CD1c-positive myeloid dendritic cell (primary cell): Measurements from ENCODE around the gene CCDC9B.

ENCODE experiments used
- DNase-seq: peaks from one replicate; pipeline ENCODE4 v3.0.0-alpha.2; 2016; ENCODE audit errors: extremely low spot score

The CCDC9B gene

DNA sequence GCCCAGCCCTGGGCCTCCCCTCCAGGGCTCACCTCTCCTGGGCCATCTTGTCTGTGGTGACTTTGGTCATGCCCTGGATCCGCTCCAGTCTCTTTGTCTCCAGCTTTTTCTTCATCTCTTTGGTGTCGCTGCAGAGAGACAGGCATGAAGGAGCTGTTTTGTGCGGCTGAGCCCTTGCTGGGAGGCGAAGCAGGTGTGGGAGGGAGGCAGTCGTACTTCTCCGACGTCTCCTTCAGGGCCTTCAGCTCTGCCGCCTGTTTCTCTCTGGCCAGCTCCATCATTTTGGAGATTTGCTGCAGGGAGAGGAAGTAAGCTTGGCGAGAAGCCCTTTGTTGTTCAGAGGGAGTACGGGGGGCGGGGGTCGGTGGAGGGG lies 50.2 kb downstream of the CCDC9B start:
- DNase-seq = no peak

- DNase-seq = no peak
Observed at GRCh38 chr15:40289140-40289775, 51.5 kb downstream of the CCDC9B start.

DNA sequence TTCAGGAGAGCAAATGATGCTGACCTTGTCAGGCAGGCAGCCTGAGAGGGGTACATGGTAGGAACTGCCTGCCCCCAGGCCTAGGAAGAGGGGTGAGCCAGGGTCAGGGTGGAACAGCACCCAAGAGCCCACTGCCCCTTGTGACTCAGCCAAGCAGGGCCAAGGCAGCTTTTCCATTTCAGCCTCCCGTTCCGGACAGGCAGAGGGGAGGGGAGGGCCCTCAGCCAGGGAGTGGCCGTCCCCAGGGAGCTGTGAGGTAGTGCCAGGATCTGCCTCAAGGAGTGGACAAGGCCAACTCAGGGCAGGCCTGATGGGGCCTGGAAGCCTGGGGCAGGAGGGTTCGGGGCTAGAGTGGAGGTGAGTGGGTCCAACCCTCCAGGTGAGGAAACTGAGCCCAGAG lies 52.8 kb downstream of the CCDC9B start:
- no peak for DNase-seq

DNA sequence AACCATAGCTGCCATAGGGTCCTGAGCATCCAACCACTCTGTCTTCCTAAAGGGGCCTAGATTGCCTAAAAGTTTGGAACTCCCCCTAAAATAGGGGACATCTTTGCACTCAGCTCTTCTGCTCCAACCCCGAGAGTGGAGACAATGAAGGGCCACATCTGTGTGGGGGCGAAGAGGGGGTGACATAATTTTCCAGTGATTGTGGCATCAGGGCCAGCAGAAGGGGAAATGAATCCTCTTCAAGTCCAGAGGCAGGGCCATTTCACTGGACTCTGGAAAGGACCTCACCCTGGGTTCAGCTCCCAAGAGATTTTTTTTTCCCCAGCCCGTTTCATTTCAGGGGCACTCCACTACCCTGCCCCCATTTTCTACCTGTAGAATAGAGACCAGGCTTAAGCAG lies 53.2 kb downstream of the CCDC9B start:
- DNase-seq = peak; percentile 50

DNA sequence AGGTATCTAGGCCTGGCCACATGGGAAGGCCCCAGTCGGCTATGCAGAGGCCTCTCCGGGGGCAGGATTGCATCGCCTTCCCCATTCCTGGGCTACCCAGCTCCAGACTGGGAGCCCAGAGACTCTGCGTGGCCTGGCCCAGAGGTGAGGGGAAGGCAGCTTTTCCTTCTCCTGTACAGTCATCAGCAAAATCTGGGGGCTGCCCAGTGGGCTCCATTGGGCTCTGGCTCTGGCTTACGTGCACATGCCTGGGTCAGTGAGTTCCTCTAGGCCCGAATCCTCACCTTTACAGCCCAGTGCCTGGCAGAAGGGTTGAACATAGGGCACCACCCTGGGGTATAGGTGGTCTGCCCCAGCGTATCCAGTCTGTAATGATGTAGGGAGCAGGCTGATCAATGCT lies 53.9 kb downstream of the CCDC9B start:
- no peak for DNase-seq

DNA sequence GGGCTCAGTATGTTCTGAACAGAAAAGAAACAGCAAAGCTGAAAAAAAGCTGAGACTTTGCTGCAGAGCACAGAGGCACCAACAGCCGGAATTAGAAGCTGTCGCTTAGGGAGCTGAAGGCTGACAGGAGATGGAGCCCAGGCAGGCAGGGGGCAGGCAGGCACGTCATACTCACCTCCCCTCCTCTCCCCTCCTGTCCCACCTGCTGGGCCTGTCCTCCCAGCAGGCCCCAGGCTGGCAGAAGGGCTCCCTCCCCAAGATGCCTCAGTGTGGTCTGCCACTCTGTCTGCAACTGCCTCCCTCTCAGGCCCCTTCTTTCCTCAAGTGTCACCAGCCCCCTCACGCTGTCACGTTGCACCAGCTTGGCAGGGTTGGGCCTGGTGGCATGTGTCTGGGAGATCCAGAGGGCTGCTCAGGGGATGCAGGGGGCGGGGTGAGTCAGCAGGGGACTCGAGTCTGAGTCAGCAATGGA lies 54.6 kb downstream of the CCDC9B start:
- peak; percentile 62 for DNase-seq

DNA sequence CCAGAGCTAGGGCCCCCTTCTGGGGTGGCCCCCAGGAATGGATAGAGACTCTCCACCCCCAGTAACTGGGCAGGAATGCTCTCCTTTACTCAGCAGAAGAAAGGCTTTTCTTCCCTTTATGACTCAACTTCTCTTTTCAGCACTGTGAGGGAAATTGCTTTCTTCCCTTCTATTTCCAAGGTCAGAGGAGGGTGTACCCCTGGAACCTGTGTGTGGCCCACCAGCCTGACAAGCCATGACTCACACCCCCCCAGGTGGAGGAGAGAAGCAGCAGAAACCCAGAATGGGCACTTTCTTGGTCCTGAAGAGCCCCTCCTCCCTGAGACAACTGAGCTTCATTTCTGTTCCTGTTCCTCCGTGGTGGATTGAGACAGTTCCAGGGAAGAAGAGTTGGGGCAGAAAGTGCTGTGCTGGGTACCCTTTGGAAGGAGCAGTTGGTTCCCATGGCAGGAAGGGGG lies 55.2 kb downstream of the CCDC9B start:
- DNase-seq = peak; percentile 64

DNA sequence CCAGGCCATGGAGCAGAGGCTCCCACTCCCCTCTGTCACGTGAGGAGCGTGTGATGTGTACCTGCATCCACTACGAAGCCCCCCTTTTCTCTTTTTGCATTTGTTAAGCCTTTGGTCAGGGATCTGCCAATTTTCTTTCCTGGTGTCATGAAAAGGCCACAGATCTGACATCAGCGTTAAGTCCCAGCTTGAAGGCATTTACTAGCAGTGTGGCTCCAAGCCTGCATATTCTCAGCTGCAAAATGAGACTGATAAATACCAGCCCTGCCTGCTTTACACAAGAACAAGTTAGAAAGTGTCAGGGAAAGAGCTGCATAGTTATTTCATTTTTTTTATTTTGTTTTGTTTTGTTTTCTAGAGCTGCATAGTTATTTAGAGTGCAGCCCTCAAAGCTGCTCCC lies 55.6 kb downstream of the CCDC9B start:
- DNase-seq = no peak

GRCh38 chr15:40283615-40284300 lies 57.0 kb downstream of the CCDC9B start:
- DNase-seq = no peak

DNA sequence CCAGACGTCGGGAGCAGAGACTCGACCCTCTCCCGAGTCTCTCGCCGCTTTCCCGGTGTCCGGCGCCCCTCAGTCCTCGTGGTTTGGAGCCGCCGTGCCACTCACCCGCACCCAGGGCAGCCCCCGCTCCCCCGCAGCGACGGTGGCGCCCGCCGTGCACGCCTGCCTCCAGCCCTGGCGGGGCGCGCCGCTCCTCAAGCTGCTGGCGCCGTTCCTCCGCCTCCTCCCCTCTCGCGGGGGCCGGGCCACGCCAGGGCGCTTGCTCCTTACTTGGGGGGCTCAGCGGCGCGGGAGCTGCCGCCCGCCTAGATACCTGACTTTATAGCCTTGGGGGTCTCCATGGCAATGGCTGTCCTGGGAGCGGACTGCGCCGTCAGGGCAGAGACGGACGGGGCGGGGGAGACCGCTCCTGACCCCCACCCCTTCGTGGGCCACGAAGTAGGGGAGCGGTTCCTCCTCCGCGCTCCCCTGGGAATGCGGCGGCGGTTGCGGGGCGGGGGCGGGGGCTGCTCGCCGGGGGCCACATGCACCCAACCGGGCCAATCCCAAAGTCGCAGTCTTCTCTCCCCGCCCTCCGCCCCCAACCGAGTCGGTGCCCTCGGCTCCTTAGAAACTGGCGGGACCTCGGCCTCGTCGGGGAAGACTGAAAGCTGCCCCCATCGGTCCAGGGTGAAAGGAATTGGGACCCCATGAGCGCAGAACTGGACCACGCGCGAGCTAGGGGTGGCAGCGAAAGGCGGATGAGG lies 57.7 kb downstream of the CCDC9B start, which contains the start of gene ANKRD63:
TSS of gene ANKRD63 (minus strand) at position 196 of the 746 bp plus-strand sequence. CDS start 478 bp downstream, outside the sequence.
- DNase-seq = peak; percentile 43

DNA sequence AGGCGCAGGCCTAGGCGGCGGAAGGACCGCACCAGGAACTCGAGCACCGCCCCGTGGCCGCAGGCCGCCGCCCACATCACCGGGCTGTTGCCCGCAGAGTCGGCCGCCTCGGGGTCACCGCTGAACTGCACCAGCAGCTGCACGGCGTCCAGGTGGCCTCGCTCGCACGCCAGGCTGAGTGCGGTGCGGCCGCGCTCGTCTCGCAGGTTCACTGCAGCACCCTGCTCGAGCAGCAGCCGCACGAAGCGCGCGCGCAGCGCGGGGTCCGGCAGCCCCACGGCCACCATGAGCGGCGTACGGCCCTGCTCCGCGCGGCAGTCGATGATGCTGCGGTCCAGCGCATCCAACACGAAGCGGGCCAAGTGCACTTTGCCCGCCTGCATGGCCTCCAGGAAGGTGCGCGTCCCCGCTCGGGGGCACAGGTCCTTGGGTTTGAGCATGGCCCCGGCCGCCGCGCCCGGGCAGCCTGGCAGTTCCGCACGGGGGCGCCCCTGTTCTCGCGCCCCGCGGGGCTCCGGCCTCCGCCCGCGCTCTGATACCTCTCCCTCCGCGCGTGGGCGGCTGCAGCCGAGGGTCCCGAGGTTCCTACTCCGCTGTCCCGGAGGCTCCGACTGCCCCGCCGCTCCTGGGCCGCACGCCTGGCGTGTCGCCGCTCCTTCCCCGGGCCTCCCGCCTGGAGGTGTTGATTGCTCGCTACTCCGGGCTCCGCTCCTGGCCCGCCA lies 58.4 kb downstream of the CCDC9B start:
- peak; percentile 58 for DNase-seq

- DNase-seq = no peak
Observed at GRCh38 chr15:40281801-40282146, 59.0 kb downstream of the CCDC9B start.
